DMS153 treated with DMSO at 0.1 percent for 48 hours (cell line): Measurements from ENCODE around the gene BUB1B.
"Not testable (repeated sequence)": the region's sequence is repeated elsewhere in the genome, so short reads cannot be mapped to it uniquely, and the experiment has no call there.

Experiments used
- DNase-seq: peaks from one replicate; lab custom pipeline; 2025; ENCODE audit not compliant: unreplicated experiment; lab: John Stamatoyannopoulos, UW

Gene BUB1B

DNA sequence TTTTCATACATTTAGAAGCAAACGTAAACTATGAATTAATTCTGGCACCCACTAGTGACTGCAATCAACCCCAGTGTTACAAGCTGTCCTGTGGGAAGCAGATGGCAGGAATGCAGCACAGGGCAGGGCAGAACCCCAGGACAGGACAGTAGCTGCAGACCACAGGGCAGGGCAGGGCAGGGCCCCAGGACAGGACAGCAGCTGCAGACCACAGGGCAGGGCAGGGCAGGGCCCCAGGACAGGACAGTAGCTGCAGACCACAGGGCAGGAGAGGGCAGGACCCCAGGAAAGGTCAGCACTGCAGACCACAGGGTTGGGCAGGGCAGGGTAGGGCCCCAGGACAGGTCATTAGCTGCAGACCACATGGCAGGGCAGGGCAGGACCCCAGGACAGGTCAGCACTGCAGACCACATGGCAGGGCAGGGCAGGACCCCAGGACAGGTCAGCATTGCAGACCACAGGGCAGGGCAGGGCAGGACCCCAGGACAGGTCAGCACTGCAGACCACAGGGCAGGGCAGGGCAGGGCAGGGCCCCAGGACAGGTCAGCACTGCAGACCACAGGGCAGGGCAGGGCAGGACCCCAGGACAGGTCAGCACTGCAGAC, 24.9 kb upstream of the BUB1B start:
- DNase-seq, result not testable (repeated sequence)

DNA sequence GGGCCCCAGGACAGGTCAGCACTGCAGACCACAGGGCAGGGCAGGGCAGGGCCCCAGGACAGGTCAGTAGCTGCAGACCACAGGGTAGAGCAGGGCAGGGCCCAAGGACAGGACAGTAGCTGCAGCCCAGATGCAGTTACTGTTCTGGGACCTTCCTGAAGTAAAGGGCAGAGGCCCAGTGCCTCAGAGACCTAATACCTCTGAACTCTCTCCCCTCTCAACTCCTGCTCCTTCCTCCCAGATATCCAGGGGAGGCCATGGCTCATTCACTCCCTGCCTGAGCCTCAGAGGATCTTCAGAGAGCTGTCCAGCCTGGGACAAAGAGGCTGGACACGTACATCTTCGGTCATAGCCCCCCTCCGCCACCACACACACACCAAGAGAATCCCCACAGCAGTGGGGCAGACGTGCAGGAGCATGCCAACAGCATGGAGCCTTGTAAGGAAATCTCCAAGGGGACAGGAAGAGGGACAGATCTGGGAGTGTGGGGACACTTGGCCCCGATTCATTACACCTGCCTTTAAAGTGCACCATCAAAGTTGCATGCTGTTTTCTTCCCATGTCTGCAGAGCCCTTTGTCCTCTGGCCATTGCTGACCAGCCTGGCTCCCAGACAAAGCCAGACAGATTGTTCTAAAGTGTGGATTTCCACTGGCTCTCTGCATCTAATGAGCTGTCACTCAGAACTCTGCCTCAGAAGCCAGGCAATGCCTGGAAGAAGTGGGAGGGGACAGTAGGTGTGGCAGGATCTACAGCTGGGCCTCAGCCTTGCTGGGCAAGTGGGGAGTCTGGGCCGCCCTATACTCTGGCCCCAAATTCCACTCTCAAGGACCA, 24.2 kb upstream of the BUB1B start:
- no peak for DNase-seq

DNA sequence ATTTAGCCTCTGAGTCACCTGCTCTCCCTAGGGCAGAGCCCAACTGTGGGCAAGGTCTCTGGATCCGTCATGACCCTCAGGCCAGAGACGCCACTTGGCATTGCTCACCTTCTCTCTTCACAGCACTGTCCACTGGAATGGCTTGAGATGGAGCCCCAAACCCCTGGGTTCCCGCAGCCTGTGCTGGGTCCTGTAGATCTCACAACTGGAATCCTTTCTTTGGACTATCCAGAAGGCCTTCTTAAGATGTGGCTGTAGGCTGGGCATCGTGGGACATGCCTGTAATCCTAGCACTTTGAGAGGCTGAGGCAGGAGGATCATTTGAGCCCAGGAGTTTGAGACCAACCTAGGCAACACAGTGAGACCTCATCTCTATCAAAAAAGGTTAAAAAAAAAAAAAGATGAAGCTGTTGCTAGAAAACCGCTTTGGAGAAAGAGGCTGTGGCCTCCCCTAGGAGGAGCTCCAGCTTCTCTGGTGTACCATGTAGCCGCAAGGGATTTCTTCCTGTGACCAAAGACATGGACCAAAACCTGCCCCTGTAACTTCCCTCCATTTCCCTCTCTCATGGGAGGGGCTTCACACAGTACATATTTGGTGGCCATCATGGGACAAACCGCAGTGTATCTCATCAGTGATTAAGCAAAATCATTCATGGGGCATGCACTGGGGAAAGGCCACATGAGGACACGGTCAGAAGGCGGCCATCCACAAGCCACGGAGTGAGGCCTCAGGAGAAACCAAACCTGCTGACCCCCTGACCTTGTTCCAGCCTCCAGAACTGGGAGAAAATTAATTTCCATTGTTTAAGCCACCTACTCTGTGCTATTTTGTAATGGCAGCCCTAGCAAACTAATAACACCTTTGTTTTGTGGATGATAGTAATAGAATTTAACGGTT, 23.3 kb upstream of the BUB1B start:
- DNase-seq, result no peak

DNA sequence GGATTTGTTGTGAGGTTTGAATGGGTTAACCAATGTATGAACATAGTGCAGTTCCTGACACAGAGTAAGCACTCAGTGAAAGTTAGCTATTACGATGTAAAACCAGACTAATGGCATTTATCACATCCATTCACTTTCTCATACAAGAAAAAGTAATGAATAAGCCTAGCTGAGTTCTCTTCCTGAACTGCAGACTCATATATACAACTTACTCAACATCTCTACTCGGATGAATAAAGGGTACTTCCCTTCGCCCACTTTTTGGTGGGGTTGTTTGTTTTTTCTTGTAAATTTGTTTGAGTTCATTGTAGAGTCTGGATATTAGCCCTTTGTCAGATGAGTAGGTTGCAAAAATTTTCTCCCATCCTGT, 22.7 kb upstream of the BUB1B start:
- DNase-seq, result not testable (repeated sequence)

DNA sequence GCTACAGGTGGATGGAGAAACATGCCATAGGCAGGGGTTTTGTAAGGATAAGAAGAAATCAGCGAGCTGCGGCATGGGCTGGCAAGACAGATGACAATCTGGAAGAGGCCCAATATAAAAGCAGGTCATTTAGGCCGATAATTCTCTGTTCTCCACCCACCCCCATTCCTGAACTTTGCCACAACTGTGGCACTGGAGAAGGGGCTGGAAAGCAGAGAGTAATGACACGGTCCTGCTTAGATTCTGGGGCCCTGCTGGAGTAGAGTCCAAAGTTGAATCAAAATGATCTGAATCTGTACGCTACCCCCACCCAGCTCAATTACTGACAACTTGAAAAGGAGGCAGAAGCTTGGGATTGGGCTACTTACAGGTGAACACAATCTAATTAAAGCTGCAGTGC, 18.4 kb upstream of the BUB1B start:
- no peak for DNase-seq

DNA sequence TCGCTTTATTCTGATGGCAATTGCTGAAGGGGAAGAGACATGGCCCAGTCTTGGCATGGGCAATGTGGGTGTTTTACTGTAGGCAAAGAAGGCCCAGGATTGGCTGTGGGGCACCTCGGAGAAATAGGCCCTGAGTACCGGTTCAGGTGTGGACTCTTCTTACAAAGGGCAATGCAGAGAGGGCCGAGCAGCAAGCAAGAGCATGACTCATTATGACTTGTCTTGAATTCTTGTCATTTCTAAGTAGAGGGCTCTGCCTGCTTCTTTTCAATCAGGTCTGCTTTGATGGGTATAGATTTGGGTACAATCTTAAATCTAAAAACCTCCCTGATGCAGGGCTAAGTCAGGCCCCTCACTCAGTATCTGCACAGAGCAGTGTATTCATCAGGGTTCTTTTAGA, 14.8 kb upstream of the BUB1B start:
- no peak for DNase-seq

DNA sequence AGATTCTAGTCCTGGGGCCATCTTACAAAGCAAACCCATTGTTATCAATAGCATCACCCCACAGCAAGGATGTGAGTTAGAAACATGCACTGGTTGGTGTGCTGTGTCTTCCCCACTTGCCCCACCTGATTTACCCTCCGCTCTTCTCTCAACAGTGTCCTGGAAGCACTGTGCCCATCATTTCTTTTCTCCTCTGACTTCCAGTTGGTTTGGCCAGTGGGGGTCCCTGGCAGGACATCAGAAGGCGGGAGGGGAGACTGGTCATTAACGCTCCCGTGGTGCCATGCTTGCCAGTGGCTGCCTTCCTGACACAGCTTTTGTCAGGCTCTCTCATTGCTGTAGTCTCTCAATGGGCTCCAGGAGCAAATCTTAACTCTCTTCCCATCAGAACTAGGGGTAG, 11.5 kb upstream of the BUB1B start:
- DNase-seq, result no peak

DNA sequence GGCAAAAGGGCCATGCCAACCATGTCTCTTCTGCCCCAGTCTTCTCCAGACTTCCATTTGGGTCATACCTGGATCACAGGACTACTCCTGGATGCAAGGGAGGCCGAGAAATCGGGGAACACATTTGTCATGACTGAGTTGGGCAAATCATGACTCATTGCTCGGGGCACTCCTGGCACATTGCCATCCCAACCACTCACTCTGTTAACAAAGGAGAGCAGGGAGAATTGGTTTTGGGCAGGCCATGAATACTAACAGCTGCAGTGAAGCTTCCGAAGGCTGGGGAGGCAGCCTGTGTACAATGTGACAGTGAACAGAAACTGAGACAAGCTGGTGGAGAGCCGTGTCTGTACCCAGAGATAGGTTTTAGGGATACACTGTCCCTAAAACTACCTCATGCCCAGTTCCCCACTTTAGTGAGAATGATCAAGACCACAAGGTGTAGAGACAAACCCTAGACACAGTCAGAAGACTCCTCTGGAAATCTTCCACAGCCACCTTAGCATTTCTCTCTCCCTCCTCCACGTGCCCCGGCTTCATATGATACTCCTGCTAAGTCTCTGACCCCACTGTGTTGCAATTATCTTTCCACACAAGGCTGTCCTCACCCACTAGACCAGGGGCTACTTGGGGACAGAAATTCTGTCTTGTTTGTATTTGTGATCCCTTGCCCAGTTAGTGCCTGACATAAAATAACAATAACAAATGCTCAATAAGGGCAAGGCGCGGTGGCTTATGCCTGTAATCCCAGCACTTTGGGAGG, 10.5 kb upstream of the BUB1B start:
- DNase-seq, result peak; percentile 38

DNA sequence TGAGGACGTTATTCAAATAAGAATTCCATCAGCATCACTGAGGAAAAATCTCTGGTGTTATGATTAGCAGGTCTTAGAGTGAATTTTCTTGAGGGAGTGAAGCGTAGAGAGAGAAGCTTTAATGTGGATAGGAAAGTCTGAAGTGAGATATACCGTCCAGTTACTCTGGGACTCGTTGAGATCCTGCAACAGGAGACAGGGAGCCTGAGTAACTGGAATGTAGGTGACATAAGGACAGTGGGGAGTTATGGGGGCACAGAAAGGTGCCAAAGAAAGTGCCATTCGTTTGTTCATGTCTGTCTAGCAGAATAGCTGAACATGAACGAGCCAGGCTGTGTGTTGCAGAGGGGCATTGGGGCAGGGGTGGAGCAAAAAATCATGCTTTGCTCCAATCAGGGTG, 9.4 kb upstream of the BUB1B start:
- no peak for DNase-seq

DNA sequence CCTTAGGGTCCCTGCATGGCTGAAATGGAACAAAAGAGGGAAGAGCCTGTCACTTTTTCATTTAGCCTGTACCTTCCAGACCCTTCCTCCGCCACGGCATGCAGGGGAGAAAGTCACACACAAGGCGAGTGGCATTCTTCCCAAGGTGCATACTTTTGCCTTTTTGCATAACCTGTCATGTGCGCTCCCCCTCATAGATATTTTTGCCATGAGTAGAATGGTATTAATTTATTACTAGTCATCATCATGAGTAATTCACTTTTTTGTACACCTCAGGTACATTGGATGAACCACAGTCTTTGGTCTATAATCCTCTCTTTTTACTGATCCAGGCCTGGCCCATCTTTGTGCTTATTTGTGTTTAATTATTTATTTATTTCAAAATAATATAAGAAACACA, 8.9 kb upstream of the BUB1B start:
- no peak for DNase-seq

DNA sequence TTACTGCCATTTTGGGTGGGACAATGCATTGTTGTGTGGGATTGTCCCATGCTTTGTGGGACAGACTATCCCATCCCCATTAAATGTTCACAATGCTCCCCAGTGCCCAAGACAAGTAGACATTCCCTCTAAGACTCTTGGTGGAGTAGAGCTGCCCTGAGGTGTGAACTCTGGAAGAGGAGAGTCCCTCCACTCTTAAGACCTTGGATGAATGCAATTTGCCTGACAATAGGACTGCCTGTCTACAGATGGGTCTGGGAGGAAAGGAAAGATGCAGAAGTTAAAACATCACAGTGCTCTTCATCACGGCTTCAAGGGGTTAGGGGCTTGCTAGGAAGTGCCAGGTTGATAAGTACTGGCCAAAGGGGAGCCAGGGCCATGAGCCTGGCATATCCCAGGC, 6.0 kb upstream of the BUB1B start:
- DNase-seq, result not testable (repeated sequence)

DNA sequence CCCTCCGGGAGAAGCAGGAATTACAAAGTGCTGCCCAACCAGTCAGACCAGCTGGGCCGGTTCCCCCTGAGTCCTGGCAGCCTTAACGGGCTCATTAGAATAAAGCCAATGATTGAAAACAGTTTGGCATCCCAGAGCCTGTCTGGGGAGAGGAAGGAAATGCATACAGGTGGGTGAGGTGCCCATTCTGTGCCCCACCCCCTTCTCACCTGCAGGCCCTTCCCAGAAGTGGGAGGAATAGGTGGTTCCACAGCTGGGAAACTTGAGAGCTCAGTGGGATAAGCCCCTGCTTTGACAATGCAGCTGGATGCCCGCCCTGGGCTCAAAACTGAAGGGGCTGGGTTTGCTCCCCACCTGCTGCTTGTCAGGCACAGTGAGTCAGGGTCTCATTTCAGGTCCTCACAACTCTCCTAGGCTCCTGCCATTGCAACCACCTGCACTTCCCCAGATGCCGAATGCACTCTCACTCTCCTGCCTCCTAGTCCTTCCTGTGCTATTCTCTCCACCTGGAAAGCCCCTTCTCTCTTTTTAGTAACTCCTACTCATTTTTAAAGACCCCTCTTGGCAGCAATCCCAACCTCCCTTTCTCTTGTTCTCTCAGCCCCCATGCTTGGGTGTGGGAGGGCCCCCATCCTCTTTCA, 5.5 kb upstream of the BUB1B start:
- DNase-seq, result peak; percentile 23

DNA sequence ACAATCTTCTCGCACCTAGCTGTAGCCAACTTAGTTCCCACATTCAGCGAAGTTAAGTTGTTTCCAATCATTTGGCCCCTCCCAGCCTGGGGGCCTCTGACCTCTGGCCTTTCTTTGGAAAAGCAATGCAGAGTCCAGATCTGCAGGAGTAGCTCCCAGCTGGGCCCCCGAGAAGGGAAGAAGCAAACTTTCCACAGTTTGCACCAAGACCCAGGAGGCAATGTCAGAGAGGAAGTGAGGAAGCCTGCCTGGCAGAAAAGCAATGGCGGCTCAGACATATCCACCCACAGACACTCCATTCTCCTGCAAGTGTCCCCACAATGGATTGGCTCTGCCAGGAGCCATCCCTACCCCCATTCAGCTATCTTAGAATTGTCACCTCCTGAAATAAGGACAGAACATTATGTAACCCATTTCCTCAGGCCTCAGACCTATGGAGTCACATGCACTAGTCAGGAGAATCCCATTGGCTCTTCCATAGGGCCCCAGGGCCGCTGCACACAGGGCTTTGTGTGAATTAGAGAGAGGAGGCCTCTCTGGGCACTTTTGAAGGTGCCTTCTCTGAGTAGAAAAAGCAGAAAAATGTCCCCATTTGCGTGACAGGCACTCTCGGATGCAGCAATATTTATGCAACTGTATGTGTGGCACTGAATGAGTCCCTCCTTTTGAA, 3.0 kb upstream of the BUB1B start:
- no peak for DNase-seq

DNA sequence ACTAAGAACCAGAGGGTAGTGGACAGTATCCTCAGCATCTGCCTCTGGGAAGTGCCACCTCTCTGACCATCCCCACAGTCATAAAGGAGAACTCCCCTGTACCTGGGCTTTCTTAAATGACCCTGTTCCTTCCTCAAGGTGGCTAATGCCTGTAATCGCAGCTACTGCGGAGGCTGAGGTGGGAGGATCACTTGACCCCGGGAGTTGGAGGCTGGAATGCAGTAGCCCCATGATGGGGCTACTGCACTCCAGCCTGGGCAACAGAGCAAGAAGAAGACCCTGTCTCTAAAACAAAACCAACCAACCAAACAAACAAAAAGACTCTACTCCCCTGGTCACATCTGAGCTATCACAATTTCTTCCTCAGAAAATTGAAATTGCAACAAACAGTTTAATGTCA, 848 bp upstream of the BUB1B start:
- no peak for DNase-seq

DNA sequence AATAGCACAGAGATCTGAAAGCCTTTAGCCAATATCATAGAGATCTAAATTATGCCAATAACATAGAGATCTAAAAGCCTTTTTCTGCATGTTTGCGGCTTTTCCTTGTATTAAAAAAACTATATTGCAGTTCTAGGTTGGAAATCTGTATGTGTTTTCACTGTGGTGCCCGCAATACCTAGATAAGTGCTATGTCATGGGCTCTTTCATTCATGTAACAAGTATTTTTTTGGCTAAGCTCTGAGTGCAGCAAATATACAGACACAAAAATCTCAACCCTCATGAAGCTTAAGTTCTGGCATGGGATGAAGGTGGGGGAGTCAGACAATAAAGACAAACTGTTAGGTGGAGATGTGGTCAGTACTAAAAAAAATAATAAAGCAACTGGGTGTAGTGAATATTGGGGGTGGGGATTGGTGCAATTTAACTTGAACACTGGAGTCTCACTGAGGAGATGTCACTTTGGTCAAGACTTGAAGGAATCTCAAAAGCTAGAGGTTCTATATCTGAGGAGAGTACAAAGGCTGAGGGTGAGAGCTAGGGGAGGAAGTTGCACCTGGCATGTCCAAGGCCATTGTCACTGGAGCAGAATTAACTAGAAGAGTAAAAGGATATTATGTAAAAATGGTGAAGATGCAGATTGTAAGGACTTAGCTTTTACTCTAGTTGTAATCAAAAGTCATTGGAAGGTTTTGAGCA, 973 bp downstream of the BUB1B start:
- no peak for DNase-seq

DNA sequence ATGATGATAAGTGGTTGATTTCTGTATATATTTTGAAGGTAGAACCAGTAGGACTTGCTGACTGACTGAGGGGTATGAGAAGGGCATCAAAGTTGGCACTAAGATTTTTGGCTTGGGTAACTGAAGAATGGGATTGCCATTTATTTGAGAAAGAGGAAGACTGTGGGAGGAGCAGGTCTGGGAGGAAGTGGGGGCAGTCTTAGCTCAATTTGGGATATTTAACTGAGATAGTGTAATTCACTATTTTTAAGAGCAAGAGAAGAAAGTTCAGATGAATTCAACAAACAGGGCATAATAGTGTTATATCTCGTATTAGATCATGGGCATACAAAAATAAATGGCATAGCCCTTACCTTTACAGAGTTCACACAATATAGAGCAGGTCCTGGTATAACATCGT, 1.7 kb downstream of the BUB1B start:
- DNase-seq, result no peak

DNA sequence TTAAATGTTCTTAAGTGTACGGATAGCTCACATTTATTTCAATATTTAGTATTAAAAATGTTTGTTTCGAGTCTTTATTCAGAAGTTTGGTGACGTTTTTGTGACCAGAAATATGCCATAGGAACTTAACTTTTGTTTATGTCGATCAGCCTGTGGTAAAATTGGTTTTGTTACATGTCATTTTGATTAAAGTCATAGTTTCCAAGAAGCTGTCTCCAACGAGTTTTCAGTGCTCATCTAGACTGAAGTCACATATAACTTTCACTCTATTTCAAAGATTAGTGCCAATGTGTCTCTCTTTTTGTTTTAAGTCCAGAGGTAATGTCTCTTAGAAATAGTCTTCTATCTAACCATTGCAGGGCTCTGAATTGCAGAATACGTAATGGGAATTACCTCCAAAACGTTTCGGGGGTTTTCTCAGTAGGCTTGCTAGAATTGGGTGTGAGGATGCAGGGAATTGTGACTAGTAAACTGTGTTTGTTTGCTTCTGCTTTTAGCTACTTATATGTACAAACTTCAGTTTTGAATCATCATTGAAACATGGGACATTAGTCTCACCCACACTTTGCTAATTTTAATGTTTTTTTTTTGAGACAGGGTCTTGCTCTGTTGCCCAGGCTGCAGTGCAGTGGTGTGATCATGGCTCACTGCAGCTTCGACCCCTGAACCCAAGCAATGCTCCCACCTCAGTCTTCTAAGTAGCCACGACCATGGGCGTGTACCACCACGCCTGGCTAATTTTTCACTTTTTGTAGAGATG, 3.0 kb downstream of the BUB1B start:
- DNase-seq, result no peak

DNA sequence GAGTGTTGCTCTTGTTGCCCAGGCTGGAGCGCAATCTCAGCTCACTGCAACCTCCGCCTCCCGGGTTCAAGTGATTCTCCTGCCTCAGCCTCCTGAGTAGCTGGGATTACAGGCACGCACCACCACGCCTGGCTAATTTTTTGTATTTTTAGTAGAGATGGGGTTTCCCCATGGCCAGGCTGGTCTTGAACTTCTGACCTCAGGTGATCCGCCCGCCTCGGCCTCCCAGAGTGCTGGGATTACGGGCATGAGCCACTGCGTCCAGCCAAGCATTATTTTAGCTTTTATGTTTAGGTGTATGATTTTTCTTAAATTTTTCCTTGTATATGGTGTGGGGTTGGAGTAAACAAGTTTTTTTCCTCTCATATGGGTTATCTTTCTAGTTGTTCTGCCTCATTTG, 6.5 kb downstream of the BUB1B start:
- DNase-seq, result not testable (repeated sequence)

DNA sequence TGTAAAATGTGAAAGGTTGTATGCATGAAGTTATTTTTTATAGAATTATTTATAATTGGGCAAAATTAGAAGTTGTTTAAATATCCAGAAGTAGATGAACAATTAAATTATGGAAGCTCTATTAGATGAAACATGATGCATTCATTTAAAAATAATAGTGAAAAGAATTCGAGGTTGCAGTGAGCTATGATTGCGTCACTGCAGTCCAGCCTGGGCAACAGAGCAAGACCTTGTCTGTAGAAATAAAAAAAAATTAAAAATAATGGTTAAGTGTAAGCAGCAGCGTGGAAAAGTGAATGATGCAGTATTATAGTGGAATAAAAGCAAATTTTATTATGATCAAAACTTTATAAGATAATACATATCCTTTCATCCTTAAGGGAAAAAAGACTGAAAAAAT, 14.3 kb downstream of the BUB1B start:
- DNase-seq, result no peak
